Vagina (tissue), 2 donors: Measurements from ENCODE around the gene CDK14. TPM values are rescaled to one million over a fixed set of nuclear protein-coding genes. Genes with fewer than 3 reads are reported as not detected.

Experiments used
- DNase-seq, 2 donors: peaks; one replicate each; pipeline ENCODE4 v3.0.0-alpha.2; 2017; ENCODE audit errors: extremely low spot score in 2 of 2
- H3K27ac ChIP-seq: fragments of 200-600 bp; sonication (generic); one replicate; pipeline ENCODE4 v1.5.1; 2019
- H3K27me3 ChIP-seq: fragments of 200-600 bp; sonication (generic); one replicate; pipeline ENCODE4 v1.5.1; 2019
- H3K36me3 ChIP-seq, 2 donors: fragments of 200-600 bp; sonication (generic); one replicate each; pipeline ENCODE4 v1.5.1; 2017 to 2019
- H3K4me1 ChIP-seq: fragments of 200-600 bp; sonication (generic); one replicate; pipeline ENCODE4 v1.5.1; 2019
- H3K4me3 ChIP-seq, 2 donors: fragments of 200-600 bp; sonication (generic); 1 replicate in 1 of 2; 2 replicates in 1 of 2; pipeline ENCODE4 v1.5.1; 2016 to 2019
- H3K9me3 ChIP-seq: fragments of 200-600 bp; sonication (generic); one replicate; pipeline ENCODE4 v1.5.1; 2019
- CTCF ChIP-seq, 3 experiments: fragments of 450-650 bp in 2 of 3; fragments of 200-600 bp in 1 of 3; sonication (generic) in 1 of 3; IDR thresholded peaks; one replicate each; pipeline ENCODE4 v1.5.1; 2017 to 2019; ENCODE audit warnings: antibody characterized with exemption in 3 of 3, mild to moderate bottlenecking in 2 of 3, moderate library complexity in 2 of 3
- POLR2A ChIP-seq, 2 donors: fragments of 450-650 bp; IDR thresholded peaks; one replicate each; pipeline ENCODE4 v1.6.1; 2017; ENCODE audit warnings: antibody characterized with exemption in 2 of 2, mild to moderate bottlenecking in 2 of 2, moderate library complexity in 2 of 2
- POLR2AphosphoS5 ChIP-seq, 2 donors: sonication (generic); formaldehyde crosslinking; IDR thresholded peaks; one replicate each; pipeline ENCODE4 v1.9.0; 2017; ENCODE audit warnings: antibody characterized with exemption in 2 of 2, mild to moderate bottlenecking in 2 of 2, low read depth in 1 of 2; ENCODE audit not compliant: insufficient read depth in 1 of 2
- intact Hi-C: fragments of 100-400 bp; cut with DNase I; formaldehyde crosslinking; loops from one replicate; pipeline ENCODE4 v1.15.1; 2023
- total RNA-seq: library from RNA; depleted of rRNA; stranded (reverse); fragments of >200 nt; gene quantifications from one replicate; pipeline ENCODE4 v1.2.3, GENCODE V29; 2016

CDK14 gene
- total RNA-seq, 1 donor from 2014 or later, result 21.6 TPM

GRCh38 chr7:90889210-90889609 lies 293.1 kb downstream of the CDK14 start:
- Histone ChIP-seq H3K9me3 (no peaks in the 10 kb centered on the region), H3K4me3 (no peak overlapping the region), H3K36me3 (no peaks in the 10 kb centered on the region), H3K27ac (no peak overlapping the region), H3K27me3 (no peaks in the 10 kb centered on the region), H3K4me1 (no peaks in the 10 kb centered on the region)
- DNase-seq, result no peak
- no peak for TF ChIP-seq POLR2A (IDR thresholded peaks at IDR 0.05)
- no peak for TF ChIP-seq POLR2AphosphoS5 (IDR thresholded peaks at IDR 0.05; ENCODE audit: insufficient read depth in 1 of 2, low read depth in 1 of 2)
- no peak for TF ChIP-seq CTCF (IDR thresholded peaks at IDR 0.05)
- intact Hi-C loops, result no loop called here

GRCh38 chr7:90889644-90890043 lies 293.5 kb downstream of the CDK14 start:
- Histone ChIP-seq H3K27me3 (no peaks in the 10 kb centered on the region), H3K9me3 (no peaks in the 10 kb centered on the region), H3K27ac (no peak overlapping the region), H3K4me3 (no peak overlapping the region), H3K4me1 (no peaks in the 10 kb centered on the region), H3K36me3 (no peaks in the 10 kb centered on the region)
- no peak for DNase-seq
- intact Hi-C loops, result no loop called here
- TF ChIP-seq POLR2A (IDR thresholded peaks at IDR 0.05), result no peak
- no peak for TF ChIP-seq CTCF (IDR thresholded peaks at IDR 0.05)
- TF ChIP-seq POLR2AphosphoS5 (IDR thresholded peaks at IDR 0.05; ENCODE audit: insufficient read depth in 1 of 2, low read depth in 1 of 2), result no peak

- intact Hi-C loops, result no loop called here
- H3K27me3 ChIP-seq, result no peaks in the 10 kb centered on the region
- no peak for TF ChIP-seq CTCF (IDR thresholded peaks at IDR 0.05)
These were observed 295.4 kb downstream of the CDK14 start for GRCh38 chr7:90891529-90891928.

GRCh38 chr7:90892213-90892612 lies 296.1 kb downstream of the CDK14 start:
- no peak for DNase-seq
- Histone ChIP-seq H3K27me3 (no peaks in the 10 kb centered on the region), H3K9me3 (no peaks in the 10 kb centered on the region), H3K36me3 (no peaks in the 10 kb centered on the region), H3K27ac (no peak overlapping the region), H3K4me1 (no peaks in the 10 kb centered on the region), H3K4me3 (no peak overlapping the region)
- intact Hi-C loops, result no loop called here
- TF ChIP-seq POLR2A (IDR thresholded peaks at IDR 0.05) (no peak), CTCF (IDR thresholded peaks at IDR 0.05) (no peak), POLR2AphosphoS5 (IDR thresholded peaks at IDR 0.05; ENCODE audit: insufficient read depth in 1 of 2, low read depth in 1 of 2) (no peak)

More at GRCh38 chr7:90891529-90891928, 295.4 kb downstream of the CDK14 start:
- no peaks in the 10 kb centered on the region for H3K9me3 ChIP-seq
- DNase-seq, result no peak
- no peaks in the 10 kb centered on the region for H3K4me1 ChIP-seq
- no peak overlapping the region for H3K4me3 ChIP-seq
- H3K27ac ChIP-seq, result no peak overlapping the region
- no peaks in the 10 kb centered on the region for H3K36me3 ChIP-seq

- Histone ChIP-seq H3K4me1 (no peaks in the 10 kb centered on the region), H3K27me3 (no peaks in the 10 kb centered on the region), H3K27ac (no peak overlapping the region), H3K36me3 (no peaks in the 10 kb centered on the region), H3K9me3 (no peaks in the 10 kb centered on the region), H3K4me3 (no peak overlapping the region)
- intact Hi-C loops, result no loop called here
- no peak for TF ChIP-seq POLR2AphosphoS5 (IDR thresholded peaks at IDR 0.05; ENCODE audit: insufficient read depth in 1 of 2, low read depth in 1 of 2)
- no peak for TF ChIP-seq POLR2A (IDR thresholded peaks at IDR 0.05)
- TF ChIP-seq CTCF (IDR thresholded peaks at IDR 0.05), result no peak
- DNase-seq, result no peak
These were observed 298.0 kb downstream of the CDK14 start for GRCh38 chr7:90894122-90894521.
